GM12865 (cell line): ENCODE measurements around the gene NECAP2.

Experiments
- DNase-seq: peaks from one replicate; pipeline ENCODE4 v3.0.0; 2010; ENCODE audit warnings: low read depth
- H3K4me3 ChIP-seq: 2 replicates; pipeline ENCODE4 v1.5.1; 2011; ENCODE audit warnings: mild to moderate bottlenecking, low read depth, low read length, control low read depth
- CTCF ChIP-seq: IDR thresholded peaks from 2 replicates; pipeline ENCODE4 v1.5.1; 2011; ENCODE audit warnings: low read length, control low read depth, low read depth, inconsistent platforms; ENCODE audit not compliant: insufficient read depth; ENCODE audit errors: missing control alignments

Gene NECAP2

GRCh38 chr1:16459352-16459925, 18.9 kb downstream of the NECAP2 start:
- TF ChIP-seq CTCF = no peak
- DNase-seq = no peak
- H3K4me3 ChIP-seq = no peak overlapping the region

GRCh38 chr1:16461681-16462080, 21.2 kb downstream of the NECAP2 start:
- no peak for TF ChIP-seq CTCF
- no peak for DNase-seq
- no peak overlapping the region for H3K4me3 ChIP-seq

GRCh38 chr1:16462773-16463330, 22.3 kb downstream of the NECAP2 start:
- no peak for TF ChIP-seq CTCF
- no peak for DNase-seq
- no peak overlapping the region for H3K4me3 ChIP-seq

- DNase-seq = no peak
- no peak overlapping the region for H3K4me3 ChIP-seq
These were observed 24.5 kb downstream of the NECAP2 start for GRCh38 chr1:16464917-16465625.

GRCh38 chr1:16468558-16468957, 28.0 kb downstream of the NECAP2 start:
- TF ChIP-seq CTCF = no peak

More at GRCh38 chr1:16464917-16465625, 24.5 kb downstream of the NECAP2 start:
- TF ChIP-seq CTCF = no peak

GRCh38 chr1:16474166-16474800, 33.8 kb downstream of the NECAP2 start:
- TF ChIP-seq CTCF = no peak
- H3K4me3 ChIP-seq = no peak overlapping the region
- no peak for DNase-seq

More at GRCh38 chr1:16468558-16468957, 28.0 kb downstream of the NECAP2 start:
- no peak overlapping the region for H3K4me3 ChIP-seq
- no peak for DNase-seq
